C4-2B (cell line): ENCODE data around the gene DLGAP1.

ENCODE experiments used
- CTCF ChIP-seq: fragments of 450-650 bp; conservative IDR thresholded peaks from 2 replicates; pipeline ENCODE4 v1.5.1; 2017; ENCODE audit warnings: mild to moderate bottlenecking
- ZFX ChIP-seq: fragments of 450-650 bp; IDR thresholded peaks from 2 replicates; pipeline ENCODE4 v1.6.1; 2017

- TF ChIP-seq CTCF: no peak
- no peak for TF ChIP-seq ZFX
Measured at GRCh38 chr18:4453874-4454536, 1.1 kb downstream of the DLGAP1 start.
